HEK293 (cell line): Measurements from ENCODE around the gene OGFOD3.
A peak's percentile ranks its signal among the peaks of the same experiment; 100 is the strongest.

ENCODE experiments used
- CTCF ChIA-PET: fragments of 350-600 bp; formaldehyde crosslinking; extraction: SDS; loops from one replicate; lab custom pipeline; 2021; ENCODE audit warnings: antibody characterized with exemption; lab: Yijun Ruan, JAX
- POLR2A ChIA-PET: fragments of 300-600 bp; formaldehyde crosslinking; extraction: SDS; loops from one replicate; lab custom pipeline; 2020; ENCODE audit warnings: antibody characterized with exemption, inconsistent platforms; lab: Yijun Ruan, JAX
- H3K27ac ChIP-seq: fragments of 200-500 bp; sonication (Bioruptor generic); 2 replicates; pipeline ENCODE4 v1.5.1; 2014; ENCODE audit warnings: low read depth, low read length, control low read depth, inconsistent platforms; ENCODE audit errors: extremely low read depth
- H3K36me3 ChIP-seq, 2 experiments: fragments of 200-500 bp in 1 of 2; sonication (Bioruptor generic) in 1 of 2; 1 replicate in 1 of 2; 2 replicates in 1 of 2; pipeline ENCODE4 v1.5.1; 2014 to 2017; ENCODE audit warnings: inconsistent platforms in 2 of 2, low read length in 2 of 2; ENCODE audit not compliant: control insufficient read depth in 2 of 2, insufficient read depth in 1 of 2
- H3K4me1 ChIP-seq: fragments of 200-500 bp; sonication (Bioruptor generic); 2 replicates; pipeline ENCODE4 v1.5.1; 2014; ENCODE audit warnings: mild to moderate bottlenecking, low read length, inconsistent platforms; ENCODE audit not compliant: control insufficient read depth, insufficient read depth
- H3K4me3 ChIP-seq: 2 replicates; pipeline ENCODE4 v1.5.1; 2011; ENCODE audit warnings: low read depth, mild to moderate bottlenecking, control low read depth, low read length, moderate library complexity
- H3K9me3 ChIP-seq: fragments of 200-500 bp; sonication (Bioruptor generic); 2 replicates; pipeline ENCODE4 v1.5.1; 2014; ENCODE audit warnings: low read depth, low read length, inconsistent platforms; ENCODE audit not compliant: control insufficient read depth, insufficient read depth
- GLI2 ChIP-seq: fragments of 450-650 bp; formaldehyde crosslinking; IDR thresholded peaks from 2 replicates; pipeline ENCODE4; 2017; ENCODE audit warnings: missing biosample characterization, missing genetic modification characterization, low read depth, borderline replicate concordance
- GLIS2 ChIP-seq: fragments of 450-650 bp; formaldehyde crosslinking; IDR thresholded peaks from 2 replicates; pipeline ENCODE4 v1.5.1; 2016; ENCODE audit warnings: missing biosample characterization, missing genetic modification characterization
- KLF1 ChIP-seq: fragments of 450-650 bp; formaldehyde crosslinking; IDR thresholded peaks from 2 replicates; pipeline ENCODE4 v1.5.1; 2016; ENCODE audit warnings: missing biosample characterization, missing genetic modification characterization
- KLF10 ChIP-seq: fragments of 450-650 bp; IDR thresholded peaks from 2 replicates; pipeline ENCODE4 v1.5.1; 2018; ENCODE audit warnings: missing biosample characterization, mild to moderate bottlenecking, missing genetic modification characterization
- SALL2 ChIP-seq: fragments of 450-650 bp; formaldehyde crosslinking; IDR thresholded peaks from 2 replicates; pipeline ENCODE4 v1.5.0; 2017; ENCODE audit warnings: missing biosample characterization, mild to moderate bottlenecking, missing genetic modification characterization, borderline replicate concordance
- SP2 ChIP-seq: fragments of 450-650 bp; formaldehyde crosslinking; IDR thresholded peaks from 2 replicates; pipeline ENCODE4 v1.5.1; 2016; ENCODE audit warnings: missing biosample characterization, missing genetic modification characterization
- ZIC2 ChIP-seq: fragments of 450-650 bp; formaldehyde crosslinking; IDR thresholded peaks from 2 replicates; pipeline ENCODE4 v1.5.1; 2016; ENCODE audit warnings: missing biosample characterization, missing genetic modification characterization
- ZNF600 ChIP-seq: fragments of 450-650 bp; formaldehyde crosslinking; IDR thresholded peaks from 2 replicates; pipeline ENCODE4 v1.5.1; 2016; ENCODE audit warnings: missing biosample characterization, missing genetic modification characterization
- ZNF610 ChIP-seq: fragments of 450-650 bp; formaldehyde crosslinking; IDR thresholded peaks from 2 replicates; pipeline ENCODE4 v1.5.1; 2016; ENCODE audit warnings: missing biosample characterization, missing genetic modification characterization, borderline replicate concordance
- ZNF843 ChIP-seq: fragments of 450-650 bp; formaldehyde crosslinking; IDR thresholded peaks from 2 replicates; pipeline ENCODE4 v1.5.1; 2016; ENCODE audit warnings: missing biosample characterization, missing genetic modification characterization
- TF ChIP-seq, protein P1 (sequence below): fragments of 450-650 bp; formaldehyde crosslinking; IDR thresholded peaks from 2 replicates; pipeline ENCODE4 v1.5.1; 2016; ENCODE audit warnings: missing biosample characterization, missing genetic modification characterization
- TF ChIP-seq, protein P2 (sequence below): fragments of 450-650 bp; formaldehyde crosslinking; IDR thresholded peaks from 2 replicates; pipeline ENCODE4 v1.5.1; 2016; ENCODE audit warnings: missing biosample characterization, missing genetic modification characterization
- TF ChIP-seq, protein P3 (sequence below): fragments of 450-650 bp; formaldehyde crosslinking; IDR thresholded peaks from 2 replicates; pipeline ENCODE4 v1.5.1; 2016; ENCODE audit warnings: missing biosample characterization, missing genetic modification characterization

OGFOD3 gene

DNA sequence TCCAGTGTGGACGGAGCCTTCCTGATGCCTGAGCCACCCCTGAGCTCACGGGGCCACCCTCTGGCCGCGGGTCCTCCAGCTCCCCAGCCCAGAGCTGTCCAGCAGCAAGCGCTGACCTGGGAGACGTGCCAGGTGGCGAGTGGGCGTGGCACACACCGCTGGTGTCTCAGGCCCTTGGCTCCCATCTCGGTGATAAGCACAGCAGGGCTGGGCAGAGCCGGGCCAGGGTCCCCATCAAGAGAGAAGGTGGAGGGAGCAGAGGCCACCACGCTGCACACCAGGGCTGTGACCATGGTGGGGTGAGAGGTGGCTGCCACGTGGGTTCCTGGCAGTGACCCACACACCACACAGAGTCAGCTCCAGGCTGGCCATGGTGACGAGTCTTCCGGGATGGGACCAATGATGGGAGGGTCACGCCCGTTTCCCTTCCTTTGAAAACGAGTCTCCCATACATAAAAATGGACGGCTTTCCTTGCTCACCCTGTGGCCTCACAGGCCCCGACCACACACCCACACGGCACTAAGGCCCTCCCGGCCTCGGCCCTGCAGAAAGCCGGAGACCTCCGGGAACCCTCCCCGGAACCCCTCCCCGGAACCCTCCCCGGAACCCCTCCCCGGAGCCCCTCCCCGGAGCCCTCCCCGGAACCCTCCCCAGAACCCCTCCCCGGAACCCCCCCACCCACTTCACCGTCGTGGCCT is 30.0 kb downstream of the OGFOD3 start (continued):
- TF ChIP-seq, protein P1, sequence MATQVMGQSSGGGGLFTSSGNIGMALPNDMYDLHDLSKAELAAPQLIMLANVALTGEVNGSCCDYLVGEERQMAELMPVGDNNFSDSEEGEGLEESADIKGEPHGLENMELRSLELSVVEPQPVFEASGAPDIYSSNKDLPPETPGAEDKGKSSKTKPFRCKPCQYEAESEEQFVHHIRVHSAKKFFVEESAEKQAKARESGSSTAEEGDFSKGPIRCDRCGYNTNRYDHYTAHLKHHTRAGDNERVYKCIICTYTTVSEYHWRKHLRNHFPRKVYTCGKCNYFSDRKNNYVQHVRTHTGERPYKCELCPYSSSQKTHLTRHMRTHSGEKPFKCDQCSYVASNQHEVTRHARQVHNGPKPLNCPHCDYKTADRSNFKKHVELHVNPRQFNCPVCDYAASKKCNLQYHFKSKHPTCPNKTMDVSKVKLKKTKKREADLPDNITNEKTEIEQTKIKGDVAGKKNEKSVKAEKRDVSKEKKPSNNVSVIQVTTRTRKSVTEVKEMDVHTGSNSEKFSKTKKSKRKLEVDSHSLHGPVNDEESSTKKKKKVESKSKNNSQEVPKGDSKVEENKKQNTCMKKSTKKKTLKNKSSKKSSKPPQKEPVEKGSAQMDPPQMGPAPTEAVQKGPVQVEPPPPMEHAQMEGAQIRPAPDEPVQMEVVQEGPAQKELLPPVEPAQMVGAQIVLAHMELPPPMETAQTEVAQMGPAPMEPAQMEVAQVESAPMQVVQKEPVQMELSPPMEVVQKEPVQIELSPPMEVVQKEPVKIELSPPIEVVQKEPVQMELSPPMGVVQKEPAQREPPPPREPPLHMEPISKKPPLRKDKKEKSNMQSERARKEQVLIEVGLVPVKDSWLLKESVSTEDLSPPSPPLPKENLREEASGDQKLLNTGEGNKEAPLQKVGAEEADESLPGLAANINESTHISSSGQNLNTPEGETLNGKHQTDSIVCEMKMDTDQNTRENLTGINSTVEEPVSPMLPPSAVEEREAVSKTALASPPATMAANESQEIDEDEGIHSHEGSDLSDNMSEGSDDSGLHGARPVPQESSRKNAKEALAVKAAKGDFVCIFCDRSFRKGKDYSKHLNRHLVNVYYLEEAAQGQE (tag by site-specific recombination): peak; percentile 89

DNA sequence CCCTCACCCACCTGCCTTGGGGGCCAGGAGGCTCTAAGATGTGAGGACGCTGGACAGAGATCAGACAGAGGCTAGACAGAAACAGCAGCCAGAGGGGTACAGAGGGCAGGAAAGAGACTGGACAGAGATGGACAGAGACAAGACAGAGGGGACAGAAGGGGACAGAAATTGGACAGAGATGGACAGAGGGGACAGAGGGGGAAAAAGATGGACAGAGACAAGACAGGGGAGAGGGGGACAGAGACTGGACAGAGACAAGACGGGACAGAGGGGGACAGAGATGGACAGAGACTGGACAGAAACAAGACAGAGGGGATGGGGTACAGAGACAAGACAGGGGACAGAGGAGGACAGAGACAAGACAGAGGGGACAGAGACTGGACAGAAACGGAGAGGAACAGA is 30.7 kb downstream of the OGFOD3 start:
- Histone ChIP-seq H3K4me1 (no peaks in the 10 kb centered on the region), H3K4me3 (no peak overlapping the region), H3K9me3 (no peaks in the 10 kb centered on the region), H3K36me3 (peaks cover 0 to 12% of the 10 kb centered on the region in 2 experiments; a peak in 1 of 3 replicates)
- ChIA-PET POLR2A (no interaction called here), CTCF (no interaction called here)
- TF ChIP-seq GLI2 (tag by site-specific recombination) (no peak), ZNF600 (tag by site-specific recombination) (no peak), SALL2 (peak; percentile 54; the same call in 1 of the 2 replicates)
- TF ChIP-seq, all 188 proteins: peak for 1
- no peak overlapping the region for H3K27ac ChIP-seq

DNA sequence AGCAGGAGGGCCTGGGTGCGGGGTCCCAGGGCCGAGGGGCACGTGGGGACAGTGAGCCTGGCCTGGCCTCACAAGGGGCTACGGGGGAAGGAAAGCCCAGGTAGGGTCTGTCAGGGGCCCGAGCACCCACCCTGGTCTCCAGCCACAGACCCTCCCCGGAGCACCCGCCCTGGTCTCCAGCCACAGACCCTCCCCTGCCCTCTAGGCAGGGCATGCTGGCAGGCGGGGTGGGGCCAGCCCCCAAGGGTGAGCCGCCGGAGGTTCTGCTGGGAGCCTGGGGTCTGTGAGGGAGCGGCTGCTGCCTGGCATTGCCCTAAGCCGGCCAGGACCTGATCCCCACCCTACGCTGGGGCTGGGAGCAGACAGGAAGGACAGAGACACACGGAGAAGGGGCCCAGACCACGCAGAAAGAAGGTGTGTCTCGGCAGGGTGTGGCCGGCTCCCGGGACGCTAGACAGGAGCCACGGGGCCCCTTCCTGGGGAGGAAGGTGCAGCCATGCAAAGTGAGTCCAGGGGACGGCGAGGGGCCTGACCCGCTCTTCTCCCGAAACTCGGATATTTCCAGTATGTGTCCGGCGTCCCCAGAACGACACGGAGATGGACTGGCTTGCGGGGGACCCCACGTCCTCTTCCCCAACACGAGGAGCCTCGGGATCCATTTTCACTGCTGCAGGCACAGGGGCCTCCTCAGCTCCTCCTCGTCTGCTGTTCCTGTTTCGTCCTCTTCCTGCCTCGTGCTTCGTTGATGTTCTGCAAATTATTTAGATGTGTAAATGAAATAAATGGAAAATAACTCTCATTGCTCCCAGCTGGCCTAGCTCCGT is 31.3 kb downstream of the OGFOD3 start:
- H3K4me3 ChIP-seq: no peak overlapping the region
- POLR2A ChIA-PET: no interaction called here
- peak; percentile 59 for TF ChIP-seq GLIS2 (tag by site-specific recombination)
- TF ChIP-seq ZIC2 (tag by site-specific recombination): peak; percentile 35; the same call in 1 of the 2 replicates
- TF ChIP-seq ZNF610 (tag by site-specific recombination): no peak
- TF ChIP-seq, protein P2, sequence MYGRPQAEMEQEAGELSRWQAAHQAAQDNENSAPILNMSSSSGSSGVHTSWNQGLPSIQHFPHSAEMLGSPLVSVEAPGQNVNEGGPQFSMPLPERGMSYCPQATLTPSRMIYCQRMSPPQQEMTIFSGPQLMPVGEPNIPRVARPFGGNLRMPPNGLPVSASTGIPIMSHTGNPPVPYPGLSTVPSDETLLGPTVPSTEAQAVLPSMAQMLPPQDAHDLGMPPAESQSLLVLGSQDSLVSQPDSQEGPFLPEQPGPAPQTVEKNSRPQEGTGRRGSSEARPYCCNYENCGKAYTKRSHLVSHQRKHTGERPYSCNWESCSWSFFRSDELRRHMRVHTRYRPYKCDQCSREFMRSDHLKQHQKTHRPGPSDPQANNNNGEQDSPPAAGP: peak; percentile 75
- peak; percentile 4; the same call in 1 of the 2 replicates for TF ChIP-seq SP2
- peak; percentile 68 for TF ChIP-seq KLF1 (tag by site-specific recombination)
- no peak for TF ChIP-seq ZNF843
- no peak for TF ChIP-seq KLF10
- TF ChIP-seq, protein P3, sequence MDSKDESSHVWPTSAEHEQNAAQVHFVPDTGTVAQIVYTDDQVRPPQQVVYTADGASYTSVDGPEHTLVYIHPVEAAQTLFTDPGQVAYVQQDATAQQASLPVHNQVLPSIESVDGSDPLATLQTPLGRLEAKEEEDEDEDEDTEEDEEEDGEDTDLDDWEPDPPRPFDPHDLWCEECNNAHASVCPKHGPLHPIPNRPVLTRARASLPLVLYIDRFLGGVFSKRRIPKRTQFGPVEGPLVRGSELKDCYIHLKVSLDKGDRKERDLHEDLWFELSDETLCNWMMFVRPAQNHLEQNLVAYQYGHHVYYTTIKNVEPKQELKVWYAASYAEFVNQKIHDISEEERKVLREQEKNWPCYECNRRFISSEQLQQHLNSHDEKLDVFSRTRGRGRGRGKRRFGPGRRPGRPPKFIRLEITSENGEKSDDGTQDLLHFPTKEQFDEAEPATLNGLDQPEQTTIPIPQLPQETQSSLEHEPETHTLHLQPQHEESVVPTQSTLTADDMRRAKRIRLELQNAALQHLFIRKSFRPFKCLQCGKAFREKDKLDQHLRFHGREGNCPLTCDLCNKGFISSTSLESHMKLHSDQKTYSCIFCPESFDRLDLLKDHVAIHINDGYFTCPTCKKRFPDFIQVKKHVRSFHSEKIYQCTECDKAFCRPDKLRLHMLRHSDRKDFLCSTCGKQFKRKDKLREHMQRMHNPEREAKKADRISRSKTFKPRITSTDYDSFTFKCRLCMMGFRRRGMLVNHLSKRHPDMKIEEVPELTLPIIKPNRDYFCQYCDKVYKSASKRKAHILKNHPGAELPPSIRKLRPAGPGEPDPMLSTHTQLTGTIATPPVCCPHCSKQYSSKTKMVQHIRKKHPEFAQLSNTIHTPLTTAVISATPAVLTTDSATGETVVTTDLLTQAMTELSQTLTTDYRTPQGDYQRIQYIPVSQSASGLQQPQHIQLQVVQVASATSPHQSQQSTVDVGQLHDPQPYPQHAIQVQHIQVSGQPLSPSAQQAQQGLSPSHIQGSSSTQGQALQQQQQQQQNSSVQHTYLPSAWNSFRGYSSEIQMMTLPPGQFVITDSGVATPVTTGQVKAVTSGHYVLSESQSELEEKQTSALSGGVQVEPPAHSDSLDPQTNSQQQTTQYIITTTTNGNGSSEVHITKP (tag by site-specific recombination): peak; percentile 56; the same call in 1 of the 2 replicates
- TF ChIP-seq, all 188 proteins: peak for 6
- Histone ChIP-seq H3K4me1 (no peaks in the 10 kb centered on the region), H3K36me3 (peaks cover 0 to 6% of the 10 kb centered on the region in 2 experiments; a peak in 1 of 3 replicates), H3K27ac (no peak overlapping the region), H3K9me3 (no peaks in the 10 kb centered on the region)
- CTCF ChIA-PET: no interaction called here
